GM12878 (cell line): ENCODE measurements around the gene KRTAP5-7. TPM values are rescaled to one million over a fixed set of nuclear protein-coding genes. Genes with fewer than 3 reads are reported as not detected.

Source experiments
- ATAC-seq: fragments of 200-7000 bp; cut with Tn5 transposase; 3 replicates; pipeline ENCODE4 v1.9.1; 2020; ENCODE audit warnings: mild to moderate bottlenecking, moderate library complexity
- BruUV-seq: library from RNA; stranded (reverse); fragments of 400-500 nt; replicated peaks from 2 replicates; lab custom pipeline; 2021; lab: Mats Ljungman, UMichigan
- CTCF ChIA-PET: fragments of 300-600 bp; sonication (Branson Sonifier 250); formaldehyde crosslinking; extraction: SDS; loops from one replicate; lab custom pipeline; 2021; ENCODE audit warnings: inconsistent platforms; lab: Yijun Ruan, JAX
- POLR2A ChIA-PET: fragments of 350-600 bp; formaldehyde crosslinking; extraction: SDS; loops from one replicate; lab custom pipeline; 2021; ENCODE audit warnings: inconsistent platforms; lab: Charles Lee
- RAD21 ChIA-PET: fragments of 300-600 bp; sonication (Branson Sonifier 250); formaldehyde crosslinking; loops from one replicate; lab custom pipeline; 2023; ENCODE audit warnings: antibody characterized with exemption; ENCODE audit not compliant: unreplicated experiment; lab: Charles Lee
- SMC1A ChIA-PET: fragments of 300-600 bp; sonication (Branson Sonifier 250); formaldehyde crosslinking; loops from one replicate; lab custom pipeline; 2023; ENCODE audit not compliant: unreplicated experiment, uncharacterized antibody; lab: Charles Lee
- DNase-seq: peaks from one replicate; pipeline ENCODE4 v3.0.0-alpha.2; 2011; ENCODE audit warnings: low read depth, low spot score
- FAIRE-seq: peaks from 3 replicates; lab custom pipeline; 2011; peaks lifted over from hg19 to GRCh38; lab: Jason Lieb, UNC
- H2AFZ ChIP-seq: 2 replicates; pipeline ENCODE4 v1.6.0; 2011; ENCODE audit warnings: low read depth, low read length, control low read depth; ENCODE audit not compliant: control insufficient read depth
- H3K27ac ChIP-seq: 2 replicates; pipeline ENCODE4 v1.5.1; 2011; ENCODE audit warnings: control low read depth; ENCODE audit not compliant: control insufficient read depth, insufficient read depth
- H3K27me3 ChIP-seq, 2 experiments: replicated peaks in 1 of 2; 2 replicates each; pipeline versions ENCODE4 v1.6.0 to v1.6.1; 2011; ENCODE audit warnings: low read length in 1 of 2; ENCODE audit not compliant: control insufficient read depth in 2 of 2, insufficient read depth in 2 of 2
- H3K36me3 ChIP-seq, 2 experiments: 2 replicates each; pipeline ENCODE4 v1.5.1; 2011; ENCODE audit warnings: low read length in 1 of 2; ENCODE audit not compliant: control insufficient read depth in 2 of 2, insufficient read depth in 2 of 2
- H3K4me1 ChIP-seq: 2 replicates; pipeline ENCODE4 v1.6.1; 2011; ENCODE audit warnings: mild to moderate bottlenecking, low read length, moderate library complexity, mixed read lengths; ENCODE audit not compliant: control insufficient read depth, insufficient read depth
- H3K4me2 ChIP-seq: 2 replicates; pipeline ENCODE4 v1.6.0; 2011; ENCODE audit warnings: control low read depth; ENCODE audit not compliant: control insufficient read depth, insufficient read depth
- H3K4me3 ChIP-seq: fragments of 200-600 bp; sonication (generic); 2 replicates; pipeline ENCODE4 v1.5.1; 2016
- H3K79me2 ChIP-seq: 2 replicates; pipeline ENCODE4 v1.6.0; 2011; ENCODE audit warnings: low read length; ENCODE audit not compliant: control insufficient read depth, insufficient read depth
- H3K9ac ChIP-seq: 2 replicates; pipeline ENCODE4 v1.8.0; 2011; ENCODE audit warnings: low read length, control low read depth, mixed read lengths; ENCODE audit not compliant: control insufficient read depth, insufficient read depth
- H3K9me3 ChIP-seq: replicated peaks from 3 replicates; pipeline ENCODE4 v1.5.1; 2011; ENCODE audit warnings: mild to moderate bottlenecking, low read length; ENCODE audit not compliant: control insufficient read depth, insufficient read depth
- H4K20me1 ChIP-seq: 2 replicates; pipeline ENCODE4 v1.6.0; 2011; ENCODE audit not compliant: control insufficient read depth, insufficient read depth
- BCLAF1 ChIP-seq: fragments of 450-650 bp; IDR thresholded peaks from 2 replicates; pipeline ENCODE4 v1.6.1; 2017; ENCODE audit warnings: antibody characterized with exemption, mild to moderate bottlenecking, moderate library complexity
- CHD2 ChIP-seq: IDR thresholded peaks from 2 replicates; pipeline ENCODE4 v1.6.1; 2011; ENCODE audit warnings: low read depth, low read length, improper control_type of control experiment, borderline replicate concordance
- ETV6 ChIP-seq, 2 experiments: fragments of 450-650 bp in 1 of 2; IDR thresholded peaks in 1 of 2; conservative IDR thresholded peaks in 1 of 2; 2 replicates each; pipeline ENCODE4 v1.6.1; 2014; ENCODE audit warnings: antibody characterized with exemption in 1 of 2, borderline replicate concordance in 1 of 2, low read depth in 1 of 2, mild to moderate bottlenecking in 1 of 2, moderate library complexity in 1 of 2
- MYB ChIP-seq: fragments of 150-350 bp; IDR thresholded peaks from 2 replicates; pipeline ENCODE4 v1.6.1; 2014; ENCODE audit warnings: mild to moderate bottlenecking, low read depth, low read length, borderline replicate concordance
- NBN ChIP-seq: fragments of 450-650 bp; IDR thresholded peaks from 2 replicates; pipeline ENCODE4 v1.6.1; 2016
- NFIC ChIP-seq: IDR thresholded peaks from 2 replicates; pipeline ENCODE4 v1.6.1; 2012; ENCODE audit warnings: low read depth, mild to moderate bottlenecking, inconsistent platforms, low read length, moderate library complexity
- RELB ChIP-seq: fragments of 450-650 bp; IDR thresholded peaks from 2 replicates; pipeline ENCODE4 v1.6.1; 2017; ENCODE audit warnings: low read depth, mild to moderate bottlenecking, moderate library complexity
- SUPT20H ChIP-seq: IDR thresholded peaks from 2 replicates; pipeline ENCODE4 v1.6.1; 2011; ENCODE audit warnings: low read depth, mild to moderate bottlenecking, low read length, moderate library complexity, borderline replicate concordance; ENCODE audit not compliant: control insufficient read depth
- ZBTB11 ChIP-seq: fragments of 450-650 bp; formaldehyde crosslinking; IDR thresholded peaks from 2 replicates; pipeline ENCODE4 v1.5.0; 2022; ENCODE audit warnings: mild to moderate bottlenecking, missing genetic modification characterization
- WGBS: methylation state at CpG from one replicate; pipeline ENCODE4 v1.1.6; 2016; ENCODE audit warnings: low lambda C conversion rate; ENCODE audit not compliant: insufficient replicate concordance, insufficient coverage; ENCODE audit errors: missing lambda C conversion rate; 5-methylcytosine and 5-hydroxymethylcytosine counted together
- in situ Hi-C: fragments of 300-500 bp; cut with MboI; formaldehyde crosslinking; loops from 9 replicates; pipeline ENCODE4 v1.14.3; 2018; ENCODE audit warnings: mixed read lengths
- intact Hi-C: fragments of 100-400 bp; cut with micrococcal nuclease; formaldehyde crosslinking; loops from one replicate; pipeline ENCODE4 v1.14.2; 2022; ENCODE audit not compliant: unreplicated experiment
- polyA plus RNA-seq, 11 experiments: library from polyadenylated mRNA; depleted of rRNA in 4 of 11; unstranded in 6 of 11; stranded (reverse) in 5 of 11; fragments of >200 nt; fragmentation: Nextera tagmentation in 4 of 11; fragmentation: Illumina TruSeq in 1 of 11; extraction: Ambion mirVana in 4 of 11; extraction: Trizol in 1 of 11; gene quantifications; 1 replicate in 1 of 11; 2 replicates in 10 of 11; pipeline versions ENCODE4 v1.2.1 to v1.2.3, GENCODE V29; 2011 to 2016; ENCODE audit warnings: inconsistent platforms in 2 of 11, missing spikeins in 2 of 11, low read depth in 1 of 11
- total RNA-seq, 4 experiments: library from RNA; depleted of rRNA in 3 of 4; stranded (reverse); fragments of >200 nt in 3 of 4; fragmentation: Illumina TruSeq in 1 of 4; extraction: Trizol in 1 of 4; gene quantifications; 2 replicates each; pipeline versions ENCODE4 v1.2.1 to v1.2.3, GENCODE V29; 2013 to 2021

Gene KRTAP5-7
- total and polyA plus RNA-seq, 10 of the 15 experiments (the other 5 are each of a cell fraction or from before 2014, with no cell fraction given), result 0.07 to 0.23 (median 0.19) TPM; not detected in 6

- TF ChIP-seq CHD2, result no peak
- TF ChIP-seq SUPT20H, result no peak
- TF ChIP-seq MYB, result no peak
- TF ChIP-seq BCLAF1, result no peak
Observed at GRCh38 chr11:71557257-71557656, 30.2 kb downstream of the KRTAP5-7 start (continued).

GRCh38 chr11:71558996-71559395 lies 31.9 kb downstream of the KRTAP5-7 start:
- Histone ChIP-seq H3K27me3 (no peaks in the 10 kb centered on the region), H3K4me1 (no peaks in the 10 kb centered on the region), H3K9ac (no peak overlapping the region), H3K79me2 (no peaks in the 10 kb centered on the region), H3K4me2 (no peak overlapping the region), H3K36me3 (no peaks in the 10 kb centered on the region), H2AFZ (no peak overlapping the region), H3K27ac (no peak overlapping the region), H4K20me1 (no peaks in the 10 kb centered on the region), H3K9me3 (no peaks in the 10 kb centered on the region), H3K4me3 (no peak overlapping the region)
- ATAC-seq, result no peak
- TF ChIP-seq ETV6 (conservative IDR thresholded peaks at IDR 0.05 in 1 of 2, IDR thresholded peaks at IDR 0.05 in 1 of 2; ENCODE audit: borderline replicate concordance in 1 of 2, low read depth in 1 of 2), result no peak
- TF ChIP-seq NFIC, result no peak
- no peak for TF ChIP-seq RELB
- no peak for TF ChIP-seq ZBTB11 (CRISPR knock-in tag)
- TF ChIP-seq NBN, result no peak
- intact Hi-C loops, result no loop called here
- 19% methylated on average over 1 of the region's 1 CpG for WGBS
- ChIA-PET CTCF (no interaction called here), POLR2A (no interaction called here), RAD21 (no interaction called here), SMC1A (no interaction called here)
- BruUV-seq, result no TSS peak
- no peak for FAIRE-seq
- in situ Hi-C loops, result no loop called here
- DNase-seq, result no peak
